ENCODE data around the gene KRTAP5-11. TPM values are rescaled to one million over a fixed set of nuclear protein-coding genes. Genes with fewer than 3 reads are reported as not detected.

Gene KRTAP5-11
- polyA plus RNA-seq, 1 donor (not counting 4 experiments of a cell fraction or from before 2014, with no cell fraction given): not detected

DNA sequence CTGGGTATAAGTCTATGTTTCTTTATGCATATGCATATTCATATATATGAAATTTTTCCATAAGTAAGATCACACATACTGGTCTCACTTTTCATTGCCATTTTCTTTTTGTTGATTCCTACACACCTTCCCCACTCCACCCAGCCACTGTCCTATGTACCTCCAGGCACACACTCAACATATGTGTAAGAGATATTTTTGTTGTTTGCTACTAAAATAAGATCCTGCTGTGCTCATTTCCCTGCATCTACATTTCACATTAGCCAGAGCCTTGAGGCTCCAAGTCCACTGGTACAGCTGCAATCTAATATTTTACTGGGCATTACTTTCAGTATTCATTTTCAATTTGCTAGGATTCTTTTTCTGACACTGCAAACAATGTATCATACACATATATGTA is 25.4 kb downstream of the KRTAP5-11 start:
- no peak overlapping the region for H3K9ac ChIP-seq (ENCODE audit: control insufficient read depth, extremely low read depth, insufficient read depth, low read length)
- peaks cover 3% of the 10 kb centered on the region for H3K9me3 ChIP-seq (ENCODE audit: control insufficient read depth, low read depth, low read length)
- no peak overlapping the region for H3K4me2 ChIP-seq (ENCODE audit: control insufficient read depth, extremely low read depth, insufficient read depth, low read depth, low read length)
- H3K27ac ChIP-seq (ENCODE audit: control insufficient read depth, insufficient read depth, low read length): no peak overlapping the region
- no peak overlapping the region for H3K4me3 ChIP-seq (ENCODE audit: control insufficient read depth in 2 of 3, extremely low read depth in 1 of 3, insufficient read depth in 2 of 3, low read depth in 1 of 3, low read length in 3 of 3)
- dilution Hi-C loops (cut with MboI; ENCODE audit: extremely low pct_ligation_motif_present, low sequenced_read_pairs): no loop called here
- FAIRE-seq (no peak), DNase-seq (ENCODE audit: low read depth, low spot score) (no peak)
- H3K79me2 ChIP-seq (ENCODE audit: control insufficient read depth, insufficient read depth, low read length): no peaks in the 10 kb centered on the region
- TF ChIP-seq, protein P1, sequence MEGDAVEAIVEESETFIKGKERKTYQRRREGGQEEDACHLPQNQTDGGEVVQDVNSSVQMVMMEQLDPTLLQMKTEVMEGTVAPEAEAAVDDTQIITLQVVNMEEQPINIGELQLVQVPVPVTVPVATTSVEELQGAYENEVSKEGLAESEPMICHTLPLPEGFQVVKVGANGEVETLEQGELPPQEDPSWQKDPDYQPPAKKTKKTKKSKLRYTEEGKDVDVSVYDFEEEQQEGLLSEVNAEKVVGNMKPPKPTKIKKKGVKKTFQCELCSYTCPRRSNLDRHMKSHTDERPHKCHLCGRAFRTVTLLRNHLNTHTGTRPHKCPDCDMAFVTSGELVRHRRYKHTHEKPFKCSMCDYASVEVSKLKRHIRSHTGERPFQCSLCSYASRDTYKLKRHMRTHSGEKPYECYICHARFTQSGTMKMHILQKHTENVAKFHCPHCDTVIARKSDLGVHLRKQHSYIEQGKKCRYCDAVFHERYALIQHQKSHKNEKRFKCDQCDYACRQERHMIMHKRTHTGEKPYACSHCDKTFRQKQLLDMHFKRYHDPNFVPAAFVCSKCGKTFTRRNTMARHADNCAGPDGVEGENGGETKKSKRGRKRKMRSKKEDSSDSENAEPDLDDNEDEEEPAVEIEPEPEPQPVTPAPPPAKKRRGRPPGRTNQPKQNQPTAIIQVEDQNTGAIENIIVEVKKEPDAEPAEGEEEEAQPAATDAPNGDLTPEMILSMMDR (optimal IDR thresholded peaks at IDR 0.05 in 1 of 3, IDR thresholded peaks at IDR 0.05 in 1 of 3, conservative IDR thresholded peaks at IDR 0.05 in 1 of 3; ENCODE audit: extremely low read depth in 1 of 3, insufficient read depth in 2 of 3, low read length in 3 of 3): no peak
- TF ChIP-seq EZH2 (IDR thresholded peaks at IDR 0.05; ENCODE audit: low read length): no peak
- H3K4me1 ChIP-seq (ENCODE audit: control insufficient read depth, extremely low read depth, insufficient read depth, low read length): no peaks in the 10 kb centered on the region
- no peaks in the 10 kb centered on the region for H3K36me3 ChIP-seq (ENCODE audit: control insufficient read depth in 2 of 2, extremely low read depth in 1 of 2, insufficient read depth in 2 of 2, low read length in 2 of 2)
- H2AFZ ChIP-seq (ENCODE audit: control insufficient read depth, low read length): no peak overlapping the region
- H3K9me1 ChIP-seq (ENCODE audit: control insufficient read depth, extremely low read depth, insufficient read depth, low read length): no peaks in the 10 kb centered on the region
- H3K27me3 ChIP-seq (ENCODE audit: control insufficient read depth, extremely low read depth, insufficient read depth, low read length): peaks cover 4% of the 10 kb centered on the region
- no peaks in the 10 kb centered on the region for H4K20me1 ChIP-seq (ENCODE audit: control insufficient read depth, extremely low read depth, insufficient read depth, low read length)

DNA sequence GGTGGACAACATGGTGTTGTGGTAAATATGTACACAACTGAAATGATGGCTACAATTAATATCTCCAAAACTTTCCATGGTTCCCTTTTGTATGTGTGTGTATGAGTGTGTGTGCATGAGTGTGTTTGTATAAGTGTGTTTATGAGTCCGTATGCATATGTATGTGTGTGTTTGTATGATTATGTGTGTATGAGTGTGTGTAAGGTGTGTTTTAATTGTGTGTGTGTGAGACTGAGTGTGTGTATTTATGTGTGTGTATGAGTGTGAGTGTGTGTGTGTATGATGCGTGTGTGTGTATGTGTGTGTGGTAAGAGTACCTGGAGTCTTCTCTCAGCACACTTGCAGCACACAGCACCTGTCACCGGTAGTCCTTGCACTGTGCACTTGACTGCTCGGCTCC is 26.7 kb downstream of the KRTAP5-11 start:
- H3K79me2 ChIP-seq (ENCODE audit: control insufficient read depth, insufficient read depth, low read length): no peaks in the 10 kb centered on the region
- TF ChIP-seq EZH2 (IDR thresholded peaks at IDR 0.05; ENCODE audit: low read length): no peak
- TF ChIP-seq, protein P1 (optimal IDR thresholded peaks at IDR 0.05 in 1 of 3, IDR thresholded peaks at IDR 0.05 in 1 of 3, conservative IDR thresholded peaks at IDR 0.05 in 1 of 3; ENCODE audit: extremely low read depth in 1 of 3, insufficient read depth in 2 of 3, low read length in 3 of 3): no peak
- H3K4me3 ChIP-seq (ENCODE audit: control insufficient read depth in 2 of 3, extremely low read depth in 1 of 3, insufficient read depth in 2 of 3, low read depth in 1 of 3, low read length in 3 of 3): no peak overlapping the region
- H3K9me1 ChIP-seq (ENCODE audit: control insufficient read depth, extremely low read depth, insufficient read depth, low read length): no peaks in the 10 kb centered on the region
- H3K4me1 ChIP-seq (ENCODE audit: control insufficient read depth, extremely low read depth, insufficient read depth, low read length): no peaks in the 10 kb centered on the region
- no peaks in the 10 kb centered on the region for H4K20me1 ChIP-seq (ENCODE audit: control insufficient read depth, extremely low read depth, insufficient read depth, low read length)
- no peaks in the 10 kb centered on the region for H3K36me3 ChIP-seq (ENCODE audit: control insufficient read depth in 2 of 2, extremely low read depth in 1 of 2, insufficient read depth in 2 of 2, low read length in 2 of 2)
- dilution Hi-C loops (cut with MboI; ENCODE audit: extremely low pct_ligation_motif_present, low sequenced_read_pairs): no loop called here
- H3K27me3 ChIP-seq (ENCODE audit: control insufficient read depth, extremely low read depth, insufficient read depth, low read length): peaks cover 4% of the 10 kb centered on the region
- no peak overlapping the region for H2AFZ ChIP-seq (ENCODE audit: control insufficient read depth, low read length)
- no peak overlapping the region for H3K9ac ChIP-seq (ENCODE audit: control insufficient read depth, extremely low read depth, insufficient read depth, low read length)
- no peaks in the 10 kb centered on the region for H3K9me3 ChIP-seq (ENCODE audit: control insufficient read depth, low read depth, low read length)
- no peak for DNase-seq (ENCODE audit: low read depth, low spot score)
- no peak for FAIRE-seq
- H3K27ac ChIP-seq (ENCODE audit: control insufficient read depth, insufficient read depth, low read length): no peak overlapping the region
- H3K4me2 ChIP-seq (ENCODE audit: control insufficient read depth, extremely low read depth, insufficient read depth, low read depth, low read length): no peak overlapping the region
